ENCODE results near the gene AP5Z1. TPM values are rescaled to one million over a fixed set of nuclear protein-coding genes. Genes with fewer than 3 reads are reported as not detected.
"Not testable (repeated sequence)": the region's sequence is repeated elsewhere in the genome, so short reads cannot be mapped to it uniquely, and the experiment has no call there.

AP5Z1 gene
- polyA plus RNA-seq, 12 donors = 10.3 to 17.8 (median 13.4) TPM; not detected in 1

GRCh38 chr7:4786015-4786414 lies 10.6 kb downstream of the AP5Z1 start:
- DNase-seq = no peak

GRCh38 chr7:4787541-4787940 lies 12.1 kb downstream of the AP5Z1 start:
- DNase-seq = no peak

GRCh38 chr7:4787947-4788626 lies 12.7 kb downstream of the AP5Z1 start:
- DNase-seq = no peak

- DNase-seq = no peak
Measured at GRCh38 chr7:4788627-4789189, 13.3 kb downstream of the AP5Z1 start.

GRCh38 chr7:4789194-4790077 lies 14.0 kb downstream of the AP5Z1 start:
- no peak for DNase-seq

- DNase-seq = no peak
Measured at GRCh38 chr7:4790078-4790465, 14.6 kb downstream of the AP5Z1 start.

- no peak for DNase-seq
Measured at GRCh38 chr7:4790516-4790991, 15.1 kb downstream of the AP5Z1 start.

- DNase-seq = no peak
Measured at GRCh38 chr7:4791101-4791737, 15.8 kb downstream of the AP5Z1 start.

- DNase-seq = peak; percentile 70
Measured at GRCh38 chr7:4791738-4792536, 16.5 kb downstream of the AP5Z1 start.

GRCh38 chr7:4792537-4793126 lies 17.2 kb downstream of the AP5Z1 start:
- DNase-seq = no peak

GRCh38 chr7:4793385-4793993 lies 18.1 kb downstream of the AP5Z1 start:
- not testable (repeated sequence) for DNase-seq

- DNase-seq = not testable (repeated sequence)
Measured at GRCh38 chr7:4794171-4794570, 18.7 kb downstream of the AP5Z1 start.

GRCh38 chr7:4794591-4795350 lies 19.3 kb downstream of the AP5Z1 start:
- DNase-seq = no peak

- no peak for DNase-seq
Measured at GRCh38 chr7:4796453-4796852, 21.0 kb downstream of the AP5Z1 start.

- DNase-seq = peak; percentile 62
Measured at GRCh38 chr7:4797858-4798705, 22.7 kb downstream of the AP5Z1 start.

- DNase-seq = no peak
Measured at GRCh38 chr7:4798706-4799235, 23.3 kb downstream of the AP5Z1 start.

GRCh38 chr7:4799508-4800268 lies 24.3 kb downstream of the AP5Z1 start:
- DNase-seq = peak; percentile 63

- DNase-seq = no peak
Measured at GRCh38 chr7:4800487-4800886, 25.1 kb downstream of the AP5Z1 start.
